KMS-11 (cell line): ENCODE results near the gene SREBF1.

Experiments used
- H2AFZ ChIP-seq: fragments of 200-600 bp; sonication (generic); 2 replicates; pipeline ENCODE4 v1.6.1; 2016; ENCODE audit warnings: antibody characterized with exemption, mixed run types, low read depth
- H3K27ac ChIP-seq: fragments of 200-600 bp; sonication (generic); 2 replicates; pipeline ENCODE4 v1.6.1; 2016; ENCODE audit warnings: mild to moderate bottlenecking, mixed run types
- H3K27me3 ChIP-seq: fragments of 200-600 bp; sonication (generic); 2 replicates; pipeline ENCODE4 v1.6.1; 2017; ENCODE audit warnings: mild to moderate bottlenecking, low read depth, mixed run types, moderate library complexity; ENCODE audit not compliant: insufficient read depth
- H3K36me3 ChIP-seq: fragments of 200-600 bp; sonication (generic); 2 replicates; pipeline ENCODE4 v1.6.1; 2017; ENCODE audit warnings: mild to moderate bottlenecking, mixed run types; ENCODE audit not compliant: insufficient read depth
- H3K4me1 ChIP-seq: fragments of 200-600 bp; sonication (generic); 2 replicates; pipeline ENCODE4 v1.6.1; 2016; ENCODE audit warnings: mild to moderate bottlenecking, low read depth, mixed run types; ENCODE audit not compliant: poor library complexity, severe bottlenecking
- H3K4me2 ChIP-seq: fragments of 200-600 bp; sonication (generic); 2 replicates; pipeline ENCODE4 v1.7.0; 2016; ENCODE audit warnings: mild to moderate bottlenecking, mixed run types
- H3K4me3 ChIP-seq: fragments of 200-600 bp; sonication (generic); IDR thresholded peaks from 2 replicates; pipeline ENCODE4 v1.6.1; 2017; ENCODE audit warnings: low read depth, low read length, mixed read lengths; ENCODE audit not compliant: insufficient read depth
- H3K79me2 ChIP-seq: fragments of 200-600 bp; sonication (generic); 2 replicates; pipeline ENCODE4 v1.6.1; 2016; ENCODE audit warnings: low read depth, mixed run types; ENCODE audit not compliant: insufficient read depth
- H3K9ac ChIP-seq: fragments of 200-600 bp; sonication (generic); 2 replicates; pipeline ENCODE4 v1.6.1; 2016; ENCODE audit warnings: mild to moderate bottlenecking, mixed run types
- H4K20me1 ChIP-seq: fragments of 200-600 bp; sonication (generic); 2 replicates; pipeline ENCODE4 v1.6.1; 2016; ENCODE audit warnings: mild to moderate bottlenecking, mixed run types; ENCODE audit not compliant: insufficient read depth
- CTCF ChIP-seq: fragments of 200-600 bp; sonication (generic); conservative IDR thresholded peaks from 2 replicates; pipeline ENCODE4 v1.6.1; 2017; ENCODE audit warnings: low read depth, mild to moderate bottlenecking, antibody characterized with exemption, low read length, moderate library complexity, mixed read lengths

SREBF1 gene

GRCh38 chr17:17882082-17882581 lies 45.3 kb upstream of the SREBF1 start:
- H3K4me3 ChIP-seq, result no peak overlapping the region
- no peak for TF ChIP-seq CTCF
- H3K9ac ChIP-seq, result no peak overlapping the region
- no peaks in the 10 kb centered on the region for H3K79me2 ChIP-seq
- H3K4me2 ChIP-seq, result no peak overlapping the region
- H3K27me3 ChIP-seq, result no peaks in the 10 kb centered on the region
- no peaks in the 10 kb centered on the region for H4K20me1 ChIP-seq
- H2AFZ ChIP-seq, result no peak overlapping the region
- H3K4me1 ChIP-seq, result no peaks in the 10 kb centered on the region
- no peak overlapping the region for H3K27ac ChIP-seq
- no peaks in the 10 kb centered on the region for H3K36me3 ChIP-seq

GRCh38 chr17:17880577-17881196 lies 43.9 kb upstream of the SREBF1 start:
- H3K27me3 ChIP-seq, result no peaks in the 10 kb centered on the region
- H3K4me1 ChIP-seq, result no peaks in the 10 kb centered on the region
- H3K9ac ChIP-seq, result no peak overlapping the region
- H3K4me2 ChIP-seq, result no peak overlapping the region
- H3K4me3 ChIP-seq, result no peak overlapping the region
- no peaks in the 10 kb centered on the region for H4K20me1 ChIP-seq
- no peaks in the 10 kb centered on the region for H3K36me3 ChIP-seq
- no peak overlapping the region for H3K27ac ChIP-seq
- no peaks in the 10 kb centered on the region for H3K79me2 ChIP-seq
- H2AFZ ChIP-seq, result no peak overlapping the region
- no peak for TF ChIP-seq CTCF

- H3K4me3 ChIP-seq, result no peak overlapping the region
- H3K79me2 ChIP-seq, result no peaks in the 10 kb centered on the region
- H3K27me3 ChIP-seq, result no peaks in the 10 kb centered on the region
- H4K20me1 ChIP-seq, result no peaks in the 10 kb centered on the region
- H3K9ac ChIP-seq, result no peak overlapping the region
- H3K4me1 ChIP-seq, result no peaks in the 10 kb centered on the region
- H3K36me3 ChIP-seq, result no peaks in the 10 kb centered on the region
- H3K4me2 ChIP-seq, result no peak overlapping the region
- TF ChIP-seq CTCF, result no peak
- no peak overlapping the region for H2AFZ ChIP-seq
- H3K27ac ChIP-seq, result no peak overlapping the region
These were observed 41.0 kb upstream of the SREBF1 start for GRCh38 chr17:17877529-17878358.

- H3K79me2 ChIP-seq, result no peaks in the 10 kb centered on the region
- H3K4me1 ChIP-seq, result no peaks in the 10 kb centered on the region
- H3K4me3 ChIP-seq, result no peak overlapping the region
- no peak overlapping the region for H3K4me2 ChIP-seq
- no peak overlapping the region for H2AFZ ChIP-seq
- TF ChIP-seq CTCF, result no peak
- no peaks in the 10 kb centered on the region for H3K36me3 ChIP-seq
- no peaks in the 10 kb centered on the region for H3K27me3 ChIP-seq
- H3K27ac ChIP-seq, result no peak overlapping the region
- H4K20me1 ChIP-seq, result no peaks in the 10 kb centered on the region
- H3K9ac ChIP-seq, result no peak overlapping the region
These were observed 40.3 kb upstream of the SREBF1 start for GRCh38 chr17:17876959-17877528.
